ENCODE results near the gene LIN54. TPM values are rescaled to one million over a fixed set of nuclear protein-coding genes. Genes with fewer than 3 reads are reported as not detected.

LIN54 gene
- polyA plus RNA-seq, 2 of the 4 experiments (the other 2 are of a cell fraction), result 6.7 to 12.7 TPM

DNA sequence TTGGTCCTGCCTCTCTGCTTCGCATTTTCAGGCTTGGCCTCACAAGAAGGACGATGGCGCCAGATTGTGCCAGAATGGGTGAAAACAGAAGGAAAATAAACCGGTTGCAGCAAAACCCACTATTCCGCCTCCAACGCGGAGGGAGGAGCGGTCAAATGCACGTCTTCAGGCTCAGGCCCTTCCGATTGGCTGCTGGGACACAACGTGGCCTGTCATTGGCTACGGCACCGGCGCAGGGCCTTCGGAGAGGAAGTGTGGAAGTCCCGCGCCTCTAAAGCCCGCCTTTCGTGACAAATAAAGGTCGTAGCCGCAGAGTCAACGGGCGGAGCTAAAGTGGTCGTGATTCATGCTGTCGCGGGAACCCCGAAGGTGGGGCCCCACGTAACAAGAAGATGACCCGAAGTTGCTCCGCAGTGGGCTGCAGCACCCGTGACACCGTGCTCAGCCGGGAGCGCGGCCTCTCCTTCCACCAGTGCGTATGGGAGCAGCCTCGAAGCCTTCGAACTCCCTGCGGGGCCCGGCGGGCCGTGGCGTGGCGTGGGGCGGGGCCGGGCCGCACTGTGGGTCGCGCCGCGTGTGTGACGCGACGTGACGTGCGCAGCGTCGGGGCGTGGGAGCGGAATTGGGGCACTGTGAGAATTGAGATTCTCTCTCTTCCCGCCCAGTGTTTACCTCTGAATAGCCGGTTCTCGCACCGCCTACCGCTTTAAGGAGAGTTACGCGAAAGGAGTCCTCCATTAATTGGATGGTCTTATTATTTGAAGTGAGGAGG lies 110.0 kb downstream of the LIN54 start, which contains the start of gene THAP9 (continued):
- TF ChIP-seq BCL3 (IDR thresholded peaks at IDR 0.05), result peak; percentile 14; the same call in 1 of the 3 replicates
- peak; percentile 57 for TF ChIP-seq POLR2A (IDR thresholded peaks at IDR 0.05; ENCODE audit: low read length)
- no peak for TF ChIP-seq HOXB13 (CRISPR knock-in tag; IDR thresholded peaks at IDR 0.05; ENCODE audit: low read depth)
- TF ChIP-seq ELK1 (IDR thresholded peaks at IDR 0.05; ENCODE audit: low read depth, low read length), result no peak
- TF ChIP-seq, protein P1, sequence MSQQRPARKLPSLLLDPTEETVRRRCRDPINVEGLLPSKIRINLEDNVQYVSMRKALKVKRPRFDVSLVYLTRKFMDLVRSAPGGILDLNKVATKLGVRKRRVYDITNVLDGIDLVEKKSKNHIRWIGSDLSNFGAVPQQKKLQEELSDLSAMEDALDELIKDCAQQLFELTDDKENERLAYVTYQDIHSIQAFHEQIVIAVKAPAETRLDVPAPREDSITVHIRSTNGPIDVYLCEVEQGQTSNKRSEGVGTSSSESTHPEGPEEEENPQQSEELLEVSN (IDR thresholded peaks at IDR 0.05; ENCODE audit: borderline replicate concordance, low read depth), result peak; percentile 65
- TF ChIP-seq JUN (IDR thresholded peaks at IDR 0.05), result peak in 1 of 2 experiments; percentile 70; a peak in 3 of 5 replicates
- TF ChIP-seq CHD2 (IDR thresholded peaks at IDR 0.05; ENCODE audit: low read length, partially characterized antibody), result peak; percentile 73
- no peak for TF ChIP-seq HOXA7 (CRISPR knock-in tag; IDR thresholded peaks at IDR 0.05)
- no peak for TF ChIP-seq EHF (CRISPR knock-in tag; IDR thresholded peaks at IDR 0.05)
- TF ChIP-seq, protein P2, sequence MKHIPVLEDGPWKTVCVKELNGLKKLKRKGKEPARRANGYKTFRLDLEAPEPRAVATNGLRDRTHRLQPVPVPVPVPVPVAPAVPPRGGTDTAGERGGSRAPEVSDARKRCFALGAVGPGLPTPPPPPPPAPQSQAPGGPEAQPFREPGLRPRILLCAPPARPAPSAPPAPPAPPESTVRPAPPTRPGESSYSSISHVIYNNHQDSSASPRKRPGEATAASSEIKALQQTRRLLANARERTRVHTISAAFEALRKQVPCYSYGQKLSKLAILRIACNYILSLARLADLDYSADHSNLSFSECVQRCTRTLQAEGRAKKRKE (CRISPR knock-in tag; IDR thresholded peaks at IDR 0.05; ENCODE audit: low read depth), result no peak
- TF ChIP-seq SREBF2 (IDR thresholded peaks at IDR 0.05), result no peak
- TF ChIP-seq REST (IDR thresholded peaks at IDR 0.05), result peak; percentile 51
- no peak for TF ChIP-seq FOSL2 (IDR thresholded peaks at IDR 0.05)
- peak; percentile 79 for TF ChIP-seq FOSL2 (CRISPR knock-in tag; IDR thresholded peaks at IDR 0.05)
- TF ChIP-seq ZC3H11A (IDR thresholded peaks at IDR 0.05), result no peak
- no peak for TF ChIP-seq EP300 (IDR thresholded peaks at IDR 0.05)
- no peak for TF ChIP-seq HEYL (CRISPR knock-in tag; IDR thresholded peaks at IDR 0.05)
- TF ChIP-seq ZSCAN20 (CRISPR knock-in tag; IDR thresholded peaks at IDR 0.05), result no peak
- TF ChIP-seq POLR2AphosphoS2 (conservative IDR thresholded peaks at IDR 0.05; ENCODE audit: low read length), result no peak
- TF ChIP-seq KDM1A (IDR thresholded peaks at IDR 0.05; ENCODE audit: low read depth), result no peak
- no peak for TF ChIP-seq PBX3 (IDR thresholded peaks at IDR 0.05)
- TF ChIP-seq, protein P3, sequence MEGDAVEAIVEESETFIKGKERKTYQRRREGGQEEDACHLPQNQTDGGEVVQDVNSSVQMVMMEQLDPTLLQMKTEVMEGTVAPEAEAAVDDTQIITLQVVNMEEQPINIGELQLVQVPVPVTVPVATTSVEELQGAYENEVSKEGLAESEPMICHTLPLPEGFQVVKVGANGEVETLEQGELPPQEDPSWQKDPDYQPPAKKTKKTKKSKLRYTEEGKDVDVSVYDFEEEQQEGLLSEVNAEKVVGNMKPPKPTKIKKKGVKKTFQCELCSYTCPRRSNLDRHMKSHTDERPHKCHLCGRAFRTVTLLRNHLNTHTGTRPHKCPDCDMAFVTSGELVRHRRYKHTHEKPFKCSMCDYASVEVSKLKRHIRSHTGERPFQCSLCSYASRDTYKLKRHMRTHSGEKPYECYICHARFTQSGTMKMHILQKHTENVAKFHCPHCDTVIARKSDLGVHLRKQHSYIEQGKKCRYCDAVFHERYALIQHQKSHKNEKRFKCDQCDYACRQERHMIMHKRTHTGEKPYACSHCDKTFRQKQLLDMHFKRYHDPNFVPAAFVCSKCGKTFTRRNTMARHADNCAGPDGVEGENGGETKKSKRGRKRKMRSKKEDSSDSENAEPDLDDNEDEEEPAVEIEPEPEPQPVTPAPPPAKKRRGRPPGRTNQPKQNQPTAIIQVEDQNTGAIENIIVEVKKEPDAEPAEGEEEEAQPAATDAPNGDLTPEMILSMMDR (IDR thresholded peaks at IDR 0.05), result no peak
- TF ChIP-seq MAX (IDR thresholded peaks at IDR 0.05), result peak; percentile 75
- TF ChIP-seq MYC (IDR thresholded peaks at IDR 0.05; ENCODE audit: borderline replicate concordance, low read length), result peak; percentile 49; the same call in 1 of the 2 replicates
- TF ChIP-seq HES2 (IDR thresholded peaks at IDR 0.05), result no peak
- peak; percentile 82 for TF ChIP-seq PHF8 (IDR thresholded peaks at IDR 0.05; ENCODE audit: borderline replicate concordance, low read depth)
- TF ChIP-seq BHLHE40 (IDR thresholded peaks at IDR 0.05; ENCODE audit: low read depth, low read length), result no peak
- TF ChIP-seq GATA3 (IDR thresholded peaks at IDR 0.05; ENCODE audit: borderline replicate concordance), result peak; percentile 33; the same call in 1 of the 2 replicates
- TF ChIP-seq CHD4 (IDR thresholded peaks at IDR 0.05; ENCODE audit: borderline replicate concordance), result no peak
- TF ChIP-seq CBX2 (IDR thresholded peaks at IDR 0.05; ENCODE audit: borderline replicate concordance, low read depth), result no peak
- no peak for TF ChIP-seq CBX8 (IDR thresholded peaks at IDR 0.05)
- TF ChIP-seq CEBPB (IDR thresholded peaks at IDR 0.05), result no peak
